Measurements from ENCODE around the gene TCF12.

TCF12 gene

DNA sequence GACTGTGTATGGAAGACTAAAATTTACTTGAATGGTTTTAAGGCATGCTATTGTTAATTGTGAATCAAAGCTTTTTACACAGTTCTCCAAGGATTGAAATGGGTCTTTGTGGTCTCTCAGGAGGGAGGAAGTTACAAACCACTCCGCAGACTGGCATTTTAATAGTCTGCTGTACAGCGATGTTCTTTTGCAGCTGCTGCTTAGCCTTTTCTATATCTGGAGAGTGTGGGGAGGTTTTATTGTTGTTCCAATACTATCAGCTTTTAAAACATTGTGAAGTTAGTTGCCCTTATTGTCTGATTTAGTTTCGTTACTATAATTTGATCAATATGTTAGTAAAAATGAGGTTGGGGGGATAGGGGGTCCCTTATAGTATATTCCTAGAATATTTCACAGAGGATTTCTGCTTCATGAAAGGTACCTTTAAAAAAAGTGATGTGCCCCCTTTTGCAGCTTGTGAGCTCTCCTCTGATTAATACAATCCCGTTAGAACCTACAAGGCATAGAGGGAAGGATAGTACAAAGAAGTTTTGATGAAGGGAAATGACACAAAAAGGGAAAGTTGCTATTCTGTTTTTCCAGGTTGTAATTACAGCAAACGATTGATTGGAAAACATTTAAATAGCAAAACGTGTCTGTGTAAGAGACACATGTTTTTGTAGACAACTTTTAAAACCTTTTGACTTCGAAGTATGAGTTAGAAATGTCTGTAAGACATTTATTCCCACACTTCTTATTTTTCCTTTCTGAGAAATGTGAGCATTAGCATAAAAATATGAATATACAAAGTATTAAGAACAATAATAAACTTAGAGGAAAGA, 299.5 kb downstream of the TCF12 start:
- no peak for DNase-seq (ENCODE audit: low read depth in 2 of 2)

- no peak for DNase-seq (ENCODE audit: low read depth in 2 of 2)
Measured at GRCh38 chr15:57218826-57219576, 300.6 kb downstream of the TCF12 start.

GRCh38 chr15:57220205-57220604, 301.8 kb downstream of the TCF12 start:
- no peak for DNase-seq (ENCODE audit: low read depth in 2 of 2)

DNA sequence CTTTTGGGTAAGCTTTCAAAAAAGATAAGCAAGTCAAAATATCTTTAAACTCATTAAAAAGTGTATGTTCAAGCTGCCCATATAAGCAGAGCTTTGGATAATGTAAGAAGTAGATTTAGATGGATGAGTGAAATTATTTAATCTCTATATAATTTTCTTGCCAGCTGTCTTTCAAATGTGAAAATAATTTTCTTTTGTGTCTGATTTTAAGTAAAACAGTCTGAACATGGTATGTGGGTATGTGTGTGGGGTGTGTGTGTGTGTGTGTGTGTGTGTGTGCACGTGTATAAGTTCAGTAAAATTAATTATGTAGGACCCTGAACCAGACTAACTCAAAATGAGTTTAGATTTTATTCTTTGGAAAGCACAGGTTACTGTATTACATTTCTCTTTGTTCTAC, 302.7 kb downstream of the TCF12 start:
- no peak for DNase-seq (ENCODE audit: low read depth in 2 of 2)

DNA sequence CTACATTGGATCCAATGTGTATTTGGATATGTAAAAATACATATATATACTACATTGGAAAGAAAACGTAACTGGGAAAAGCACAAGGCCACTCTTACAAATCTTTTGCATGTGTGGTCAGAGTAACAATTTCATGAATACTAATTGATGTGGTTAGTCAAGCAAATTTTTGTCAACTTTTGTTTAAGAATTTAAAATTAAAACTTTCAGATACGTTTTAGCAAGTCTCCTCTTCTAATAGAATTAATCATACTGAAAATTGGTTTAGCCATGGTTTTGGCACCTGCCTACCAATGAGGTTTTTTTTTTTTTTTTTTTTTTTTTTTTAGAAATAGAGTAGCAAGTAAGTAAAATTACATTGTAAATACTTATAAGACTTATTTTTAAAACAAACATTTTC, 304.9 kb downstream of the TCF12 start:
- DNase-seq (ENCODE audit: low read depth in 2 of 2) = no peak

- DNase-seq (ENCODE audit: low read depth in 2 of 2) = no peak
Measured at GRCh38 chr15:57223887-57224286, 305.4 kb downstream of the TCF12 start.

GRCh38 chr15:57224664-57225063, 306.2 kb downstream of the TCF12 start:
- DNase-seq (ENCODE audit: low read depth in 2 of 2) = no peak

DNA sequence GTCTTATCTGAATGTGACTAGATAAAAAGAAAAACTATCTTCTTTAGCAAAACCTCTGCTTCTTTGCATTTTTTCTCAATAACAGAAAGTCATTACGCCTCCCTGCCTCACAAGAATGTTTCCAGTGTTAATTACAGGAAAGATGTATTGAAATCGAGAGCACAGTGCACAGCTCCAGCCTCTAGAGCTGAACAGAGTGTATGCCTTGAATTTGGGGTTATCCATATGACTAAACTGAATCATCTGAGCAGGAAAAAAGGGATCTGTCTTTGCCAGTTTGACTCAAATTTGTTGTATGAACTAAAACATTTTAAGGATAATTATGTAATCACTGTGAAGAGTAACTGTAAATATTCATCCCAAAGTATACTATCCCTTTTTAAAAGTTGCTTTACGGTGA, 308.7 kb downstream of the TCF12 start:
- no peak for DNase-seq (ENCODE audit: low read depth in 2 of 2)

- DNase-seq (ENCODE audit: low read depth in 2 of 2) = no peak
Measured at GRCh38 chr15:57227899-57228298, 309.5 kb downstream of the TCF12 start.

DNA sequence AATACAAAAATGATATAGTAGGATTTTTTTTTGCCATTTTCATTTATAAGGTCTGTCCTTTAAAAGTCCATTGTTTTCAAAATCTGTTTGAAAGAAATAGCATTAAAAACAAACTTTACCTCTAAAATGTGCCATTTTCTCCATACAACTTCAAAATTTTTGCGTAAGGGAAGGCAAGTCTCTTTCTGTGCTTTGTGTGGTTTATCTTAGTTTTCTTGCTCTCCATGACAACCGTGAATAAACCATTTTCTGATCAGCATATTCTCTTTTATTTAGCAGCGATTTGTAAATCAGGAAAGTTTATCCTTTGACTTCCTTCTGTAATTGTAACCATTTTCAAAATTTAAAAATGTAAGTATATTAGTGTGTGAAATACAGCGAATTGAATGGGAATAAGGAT, 310.0 kb downstream of the TCF12 start:
- no peak for DNase-seq (ENCODE audit: low read depth in 2 of 2)

DNA sequence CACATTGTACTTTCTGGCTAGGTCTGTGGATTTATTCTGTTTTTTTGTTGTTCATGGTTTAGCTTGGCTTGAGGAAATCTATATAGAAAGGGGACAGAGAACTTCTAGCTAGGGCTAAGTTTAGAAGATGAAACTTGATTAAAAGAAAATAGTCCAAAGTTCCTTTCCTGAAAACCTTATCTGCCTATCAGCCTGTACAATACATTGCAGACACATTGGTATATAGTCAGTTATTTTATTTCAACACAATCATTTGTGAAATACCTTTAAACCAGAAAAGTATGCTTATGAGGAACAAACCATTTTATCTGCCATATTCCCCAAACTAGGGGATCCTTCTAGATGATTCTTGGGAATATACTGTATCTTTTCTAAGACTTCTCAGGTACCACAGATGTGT, 310.6 kb downstream of the TCF12 start:
- DNase-seq (ENCODE audit: low read depth in 2 of 2) = no peak

DNA sequence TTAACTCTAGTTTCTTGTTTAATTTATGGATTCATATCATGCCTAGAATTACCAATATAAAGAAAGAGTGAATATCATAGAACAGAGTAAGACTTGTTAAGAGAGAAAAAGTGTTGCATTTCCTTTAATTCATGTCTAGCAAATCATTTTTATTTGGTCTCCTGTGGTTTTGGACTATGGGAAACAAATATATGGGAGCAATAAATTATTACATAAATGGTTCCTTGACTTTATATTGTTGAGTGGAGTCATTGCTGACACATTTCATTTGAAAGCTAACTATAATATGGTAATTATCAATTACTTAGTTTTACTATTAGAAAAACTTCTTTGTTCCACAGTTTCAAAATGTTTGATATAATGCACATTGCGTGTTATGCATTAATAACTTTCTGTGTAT, 313.1 kb downstream of the TCF12 start:
- no peak for DNase-seq (ENCODE audit: low read depth in 2 of 2)

- no peak for DNase-seq (ENCODE audit: low read depth in 2 of 2)
Measured at GRCh38 chr15:57234156-57234555, 315.7 kb downstream of the TCF12 start.

DNA sequence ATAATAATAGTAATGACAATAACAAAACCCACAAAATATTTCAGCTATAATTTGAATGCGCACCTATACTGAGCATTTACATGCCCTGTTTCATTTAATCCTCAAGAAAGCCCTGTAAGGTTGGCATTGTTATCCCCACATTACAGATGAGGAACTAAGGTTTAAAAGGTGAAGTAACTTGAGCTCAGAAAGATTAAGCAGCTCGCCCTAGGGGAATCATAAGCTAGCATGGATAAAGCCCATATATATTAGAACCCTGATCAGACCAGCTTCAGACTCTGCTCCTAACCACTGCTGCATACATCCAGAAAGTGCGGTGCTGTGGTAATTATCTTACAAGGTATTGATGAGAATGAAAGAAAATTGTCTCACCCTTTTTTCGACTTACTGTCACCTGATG, 316.7 kb downstream of the TCF12 start:
- DNase-seq (ENCODE audit: low read depth in 2 of 2) = no peak

DNA sequence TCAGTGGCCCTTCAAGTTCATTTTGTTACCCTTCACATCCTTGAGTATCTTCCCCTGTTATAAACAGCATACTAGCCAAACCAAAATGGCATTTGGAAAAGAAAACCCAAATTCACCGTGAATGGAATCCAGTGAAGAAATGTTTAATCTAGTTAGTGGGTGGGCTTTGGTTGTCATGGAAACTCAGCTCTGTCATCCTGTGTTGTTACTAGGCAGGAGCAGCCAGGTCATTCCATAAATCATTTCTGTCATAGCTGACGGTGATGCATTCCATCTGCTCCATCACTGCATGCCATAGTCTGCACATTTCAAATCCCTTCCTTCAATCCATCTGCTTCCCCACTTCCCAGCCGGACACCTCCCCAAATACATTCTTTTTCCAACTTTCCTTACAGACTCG, 317.4 kb downstream of the TCF12 start:
- no peak for DNase-seq (ENCODE audit: low read depth in 2 of 2)

DNA sequence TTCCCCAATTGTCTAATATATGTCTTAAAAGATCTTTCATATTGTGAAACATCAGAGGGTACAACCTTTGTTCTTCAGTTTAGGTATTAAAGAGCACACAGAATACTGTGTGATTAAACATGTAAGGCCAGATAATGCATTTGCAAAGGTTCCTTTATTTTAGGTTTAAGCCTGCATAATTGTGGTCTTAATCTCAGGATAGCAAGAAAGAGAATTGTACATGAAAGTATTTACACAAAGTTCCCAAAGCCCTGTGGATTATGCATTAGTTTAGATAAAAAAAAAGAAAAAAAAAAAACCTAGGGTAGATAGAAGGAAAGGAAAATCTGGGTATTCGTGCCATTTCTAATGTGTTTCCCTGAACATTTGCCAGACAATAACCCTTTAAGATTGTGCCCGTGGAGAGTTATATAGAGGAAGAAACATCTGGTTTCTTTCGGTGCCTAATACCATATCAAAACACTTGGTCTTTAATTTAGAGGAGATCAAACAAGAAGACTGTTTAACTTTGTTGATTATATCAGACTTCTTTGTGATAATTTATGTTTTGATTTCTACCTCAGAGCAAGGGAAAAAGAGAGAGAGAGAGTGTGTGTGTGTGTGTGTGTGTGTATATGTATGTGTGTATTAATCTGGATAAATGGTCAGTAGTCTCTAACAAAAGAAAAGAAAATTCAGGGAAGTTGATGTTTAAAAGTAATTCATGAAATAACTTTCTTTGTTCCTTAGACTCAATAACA, 318.3 kb downstream of the TCF12 start:
- no peak for DNase-seq (ENCODE audit: low read depth in 2 of 2)

- no peak for DNase-seq (ENCODE audit: low read depth in 2 of 2)
Measured at GRCh38 chr15:57237301-57237642, 318.8 kb downstream of the TCF12 start.

DNA sequence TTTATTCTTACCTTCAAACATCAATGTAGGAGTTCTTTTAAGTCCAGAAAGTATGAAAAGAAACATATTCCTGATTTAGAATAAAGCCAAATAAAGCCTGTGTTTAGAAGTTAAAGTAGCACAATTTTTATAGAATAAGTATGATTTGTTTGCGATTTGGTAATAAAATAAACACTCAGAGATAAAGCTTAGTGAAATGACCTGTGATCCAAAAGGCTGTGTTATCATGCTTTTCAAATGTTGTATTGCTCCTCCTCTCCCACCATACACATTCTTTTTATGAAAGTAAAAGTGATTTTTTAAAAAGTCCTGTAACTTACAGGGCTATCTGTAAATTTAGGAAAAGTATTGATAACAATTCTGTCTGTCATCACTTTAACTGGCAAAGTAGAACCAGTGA, 319.2 kb downstream of the TCF12 start:
- DNase-seq (ENCODE audit: low read depth in 2 of 2) = no peak

- no peak for DNase-seq (ENCODE audit: low read depth in 2 of 2)
Measured at GRCh38 chr15:57245130-57245529, 326.7 kb downstream of the TCF12 start.

DNA sequence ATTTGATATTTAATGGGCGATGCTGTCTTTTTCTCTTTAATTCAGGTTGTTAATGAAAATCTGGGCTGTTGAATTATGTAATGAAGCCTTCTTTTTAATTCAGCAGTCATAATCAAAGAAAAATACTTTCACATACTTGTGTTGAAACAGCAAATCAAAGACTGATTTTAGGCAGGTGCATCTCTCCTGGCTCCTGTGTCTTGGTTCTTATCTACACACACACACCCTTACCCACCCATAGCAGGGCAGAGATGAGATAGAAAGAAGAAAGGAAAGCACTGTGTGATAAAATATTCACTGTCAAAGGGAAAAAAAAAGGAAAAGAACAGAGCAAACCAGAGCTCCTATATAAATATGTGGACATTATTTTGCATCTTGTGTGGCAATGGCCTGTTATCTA, 327.3 kb downstream of the TCF12 start:
- no peak for DNase-seq (ENCODE audit: low read depth in 2 of 2)

- no peak for DNase-seq (ENCODE audit: low read depth in 2 of 2)
Measured at GRCh38 chr15:57248074-57248473, 329.6 kb downstream of the TCF12 start.

- no peak for DNase-seq (ENCODE audit: low read depth in 2 of 2)
Measured at GRCh38 chr15:57251308-57251707, 332.9 kb downstream of the TCF12 start.

- DNase-seq (ENCODE audit: low read depth in 2 of 2) = no peak
Measured at GRCh38 chr15:57251941-57252340, 333.5 kb downstream of the TCF12 start.
